ENCODE data around the gene OGFOD1. TPM values are rescaled to one million over a fixed set of nuclear protein-coding genes. Genes with fewer than 3 reads are reported as not detected.

Gene OGFOD1
- total and polyA plus RNA-seq, 10 of the 15 experiments (the other 5 are each of a cell fraction or from before 2014, with no cell fraction given) = 31.4 to 119 (median 51.6) TPM

- TF ChIP-seq BCL11A (IDR thresholded peaks at IDR 0.05; ENCODE audit: low read depth, low read length) (no peak), PKNOX1 (IDR thresholded peaks at IDR 0.05) (peak; percentile 86), EED (IDR thresholded peaks at IDR 0.05; ENCODE audit: low read depth) (no peak), NBN (IDR thresholded peaks at IDR 0.05) (peak; percentile 45; the same call in 1 of the 2 replicates), IRF3 (IDR thresholded peaks at IDR 0.05) (peak; percentile 83), YY1 (IDR thresholded peaks at IDR 0.05; ENCODE audit: low read depth, low read length) (peak; percentile 97), MEF2B (IDR thresholded peaks at IDR 0.05; ENCODE audit: partially characterized antibody, poor library complexity, severe bottlenecking) (no peak), SMARCA5 (IDR thresholded peaks at IDR 0.05) (0 out of 2 replicates have a peak, but pooled peaks have one; percentile 32), FOXK2 (IDR thresholded peaks at IDR 0.05) (peak; percentile 51; the same call in 1 of the 2 replicates), NFIC (IDR thresholded peaks at IDR 0.05; ENCODE audit: low read depth, low read length) (no peak), HDAC2 (IDR thresholded peaks at IDR 0.05) (no peak), PML (IDR thresholded peaks at IDR 0.05; ENCODE audit: low read length) (peak; percentile 47; the same call in 1 of the 2 replicates), BACH1 (IDR thresholded peaks at IDR 0.05; ENCODE audit: borderline replicate concordance) (no peak), HCFC1 (IDR thresholded peaks at IDR 0.05; ENCODE audit: low read length) (peak; percentile 73), MEF2A (IDR thresholded peaks at IDR 0.05; ENCODE audit: insufficient read depth, low read depth, low read length) (no peak), NR2F1 (conservative IDR thresholded peaks at IDR 0.05) (no peak), STAT3 (IDR thresholded peaks at IDR 0.05; ENCODE audit: low read depth, low read length) (no peak)
- TF ChIP-seq, protein P1, sequence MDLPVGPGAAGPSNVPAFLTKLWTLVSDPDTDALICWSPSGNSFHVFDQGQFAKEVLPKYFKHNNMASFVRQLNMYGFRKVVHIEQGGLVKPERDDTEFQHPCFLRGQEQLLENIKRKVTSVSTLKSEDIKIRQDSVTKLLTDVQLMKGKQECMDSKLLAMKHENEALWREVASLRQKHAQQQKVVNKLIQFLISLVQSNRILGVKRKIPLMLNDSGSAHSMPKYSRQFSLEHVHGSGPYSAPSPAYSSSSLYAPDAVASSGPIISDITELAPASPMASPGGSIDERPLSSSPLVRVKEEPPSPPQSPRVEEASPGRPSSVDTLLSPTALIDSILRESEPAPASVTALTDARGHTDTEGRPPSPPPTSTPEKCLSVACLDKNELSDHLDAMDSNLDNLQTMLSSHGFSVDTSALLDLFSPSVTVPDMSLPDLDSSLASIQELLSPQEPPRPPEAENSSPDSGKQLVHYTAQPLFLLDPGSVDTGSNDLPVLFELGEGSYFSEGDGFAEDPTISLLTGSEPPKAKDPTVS (IDR thresholded peaks at IDR 0.05; ENCODE audit: low read depth, low read length) = no peak
- TF ChIP-seq, protein P2, sequence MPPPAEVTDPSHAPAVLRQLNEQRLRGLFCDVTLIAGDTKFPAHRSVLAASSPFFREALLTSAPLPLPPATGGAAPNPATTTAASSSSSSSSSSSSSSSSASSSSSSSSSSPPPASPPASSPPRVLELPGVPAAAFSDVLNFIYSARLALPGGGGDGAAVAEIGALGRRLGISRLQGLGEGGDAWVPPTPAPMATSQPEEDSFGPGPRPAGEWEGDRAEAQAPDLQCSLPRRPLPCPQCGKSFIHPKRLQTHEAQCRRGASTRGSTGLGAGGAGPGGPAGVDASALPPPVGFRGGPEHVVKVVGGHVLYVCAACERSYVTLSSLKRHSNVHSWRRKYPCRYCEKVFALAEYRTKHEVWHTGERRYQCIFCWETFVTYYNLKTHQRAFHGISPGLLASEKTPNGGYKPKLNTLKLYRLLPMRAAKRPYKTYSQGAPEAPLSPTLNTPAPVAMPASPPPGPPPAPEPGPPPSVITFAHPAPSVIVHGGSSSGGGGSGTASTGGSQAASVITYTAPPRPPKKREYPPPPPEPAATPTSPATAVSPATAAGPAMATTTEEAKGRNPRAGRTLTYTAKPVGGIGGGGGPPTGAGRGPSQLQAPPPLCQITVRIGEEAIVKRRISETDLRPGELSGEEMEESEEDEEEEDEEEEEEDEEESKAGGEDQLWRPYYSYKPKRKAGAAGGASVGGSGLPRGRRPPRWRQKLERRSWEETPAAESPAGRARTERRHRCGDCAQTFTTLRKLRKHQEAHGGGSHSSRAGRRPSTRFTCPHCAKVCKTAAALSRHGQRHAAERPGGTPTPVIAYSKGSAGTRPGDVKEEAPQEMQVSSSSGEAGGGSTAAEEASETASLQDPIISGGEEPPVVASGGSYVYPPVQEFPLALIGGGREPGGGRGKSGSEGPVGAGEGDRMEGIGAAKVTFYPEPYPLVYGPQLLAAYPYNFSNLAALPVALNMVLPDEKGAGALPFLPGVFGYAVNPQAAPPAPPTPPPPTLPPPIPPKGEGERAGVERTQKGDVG (CRISPR knock-in tag; IDR thresholded peaks at IDR 0.05) = no peak
- TF ChIP-seq, protein P3, sequence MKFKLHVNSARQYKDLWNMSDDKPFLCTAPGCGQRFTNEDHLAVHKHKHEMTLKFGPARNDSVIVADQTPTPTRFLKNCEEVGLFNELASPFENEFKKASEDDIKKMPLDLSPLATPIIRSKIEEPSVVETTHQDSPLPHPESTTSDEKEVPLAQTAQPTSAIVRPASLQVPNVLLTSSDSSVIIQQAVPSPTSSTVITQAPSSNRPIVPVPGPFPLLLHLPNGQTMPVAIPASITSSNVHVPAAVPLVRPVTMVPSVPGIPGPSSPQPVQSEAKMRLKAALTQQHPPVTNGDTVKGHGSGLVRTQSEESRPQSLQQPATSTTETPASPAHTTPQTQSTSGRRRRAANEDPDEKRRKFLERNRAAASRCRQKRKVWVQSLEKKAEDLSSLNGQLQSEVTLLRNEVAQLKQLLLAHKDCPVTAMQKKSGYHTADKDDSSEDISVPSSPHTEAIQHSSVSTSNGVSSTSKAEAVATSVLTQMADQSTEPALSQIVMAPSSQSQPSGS (IDR thresholded peaks at IDR 0.05; ENCODE audit: low read length) = no peak
Observed at GRCh38 chr16:56450986-56451752, at the start of gene OGFOD1, which contains the start of gene NUDT21 (continued).

Measured in GM12878 (cell line).